Measurements from ENCODE around the gene GLP1R.

Gene GLP1R

DNA sequence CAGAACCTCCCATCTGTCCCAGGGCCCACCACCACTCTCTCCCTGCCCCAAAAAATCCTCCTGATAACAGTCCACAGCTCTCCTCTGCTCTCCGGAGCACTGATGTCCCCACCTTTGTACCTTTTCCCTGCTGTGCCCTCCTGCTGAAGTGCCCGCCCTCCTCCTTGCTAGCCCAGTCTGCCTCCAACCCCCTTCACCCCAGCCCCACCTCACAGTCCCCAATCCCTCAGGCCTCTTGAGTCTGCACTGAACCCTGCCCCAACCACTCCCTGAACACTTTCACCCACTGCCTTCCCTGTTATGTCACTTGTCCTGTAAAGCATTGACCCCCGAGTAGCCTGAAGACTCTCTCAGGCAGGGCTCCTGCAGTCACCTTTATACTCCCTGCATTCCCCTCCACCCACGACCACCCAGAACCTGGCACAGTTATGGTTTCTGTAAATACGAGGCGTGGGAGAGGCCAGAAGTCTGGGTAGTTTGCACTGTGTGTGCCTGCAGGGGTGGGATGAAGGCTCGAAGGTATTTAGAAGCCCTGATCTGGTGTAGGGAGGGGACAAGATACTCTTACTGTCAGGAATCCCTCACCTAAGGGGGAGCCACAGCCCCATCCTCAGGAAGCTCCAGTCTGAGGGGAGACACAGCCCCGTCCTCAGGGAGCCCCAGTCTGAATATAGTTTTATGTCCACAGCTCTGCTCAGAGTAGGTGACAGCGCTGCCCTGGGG lies 5.4 kb downstream of the GLP1R start:
- Histone ChIP-seq H3F3A (ENCODE audit: insufficient read depth) (no peaks in the 10 kb centered on the region), H3K9me3 (ENCODE audit: insufficient read depth, low read length) (no peaks in the 10 kb centered on the region), H4K20me1 (ENCODE audit: low read depth, low read length) (no peaks in the 10 kb centered on the region), H2AFZ (ENCODE audit: low read depth, low read length, severe bottlenecking) (no peak overlapping the region), H3K9me2 (replicated peaks; ENCODE audit: insufficient read depth, low read length) (no peaks in the 10 kb centered on the region), H3K4me2 (ENCODE audit: low read depth, low read length, poor library complexity, severe bottlenecking) (no peak overlapping the region), H3K79me2 (ENCODE audit: insufficient read depth, low read length) (no peaks in the 10 kb centered on the region), H3K27me3 (ENCODE audit: low read length) (no peaks in the 10 kb centered on the region), H3K36me3 (ENCODE audit: low read length) (no peaks in the 10 kb centered on the region), H3K4me3 (ENCODE audit: insufficient read depth, low read length, poor library complexity, severe bottlenecking) (no peak overlapping the region), H3K27ac (ENCODE audit: low read depth, low read length) (no peak overlapping the region), H3K9ac (ENCODE audit: low read length) (no peak overlapping the region)
- TF ChIP-seq, protein P1, sequence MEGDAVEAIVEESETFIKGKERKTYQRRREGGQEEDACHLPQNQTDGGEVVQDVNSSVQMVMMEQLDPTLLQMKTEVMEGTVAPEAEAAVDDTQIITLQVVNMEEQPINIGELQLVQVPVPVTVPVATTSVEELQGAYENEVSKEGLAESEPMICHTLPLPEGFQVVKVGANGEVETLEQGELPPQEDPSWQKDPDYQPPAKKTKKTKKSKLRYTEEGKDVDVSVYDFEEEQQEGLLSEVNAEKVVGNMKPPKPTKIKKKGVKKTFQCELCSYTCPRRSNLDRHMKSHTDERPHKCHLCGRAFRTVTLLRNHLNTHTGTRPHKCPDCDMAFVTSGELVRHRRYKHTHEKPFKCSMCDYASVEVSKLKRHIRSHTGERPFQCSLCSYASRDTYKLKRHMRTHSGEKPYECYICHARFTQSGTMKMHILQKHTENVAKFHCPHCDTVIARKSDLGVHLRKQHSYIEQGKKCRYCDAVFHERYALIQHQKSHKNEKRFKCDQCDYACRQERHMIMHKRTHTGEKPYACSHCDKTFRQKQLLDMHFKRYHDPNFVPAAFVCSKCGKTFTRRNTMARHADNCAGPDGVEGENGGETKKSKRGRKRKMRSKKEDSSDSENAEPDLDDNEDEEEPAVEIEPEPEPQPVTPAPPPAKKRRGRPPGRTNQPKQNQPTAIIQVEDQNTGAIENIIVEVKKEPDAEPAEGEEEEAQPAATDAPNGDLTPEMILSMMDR (IDR thresholded peaks at IDR 0.05; ENCODE audit: insufficient read depth, low read length, poor library complexity, severe bottlenecking) = no peak
- TF ChIP-seq EZH2phosphoT487 (conservative IDR thresholded peaks at IDR 0.05; ENCODE audit: low read length) = no peak

DNA sequence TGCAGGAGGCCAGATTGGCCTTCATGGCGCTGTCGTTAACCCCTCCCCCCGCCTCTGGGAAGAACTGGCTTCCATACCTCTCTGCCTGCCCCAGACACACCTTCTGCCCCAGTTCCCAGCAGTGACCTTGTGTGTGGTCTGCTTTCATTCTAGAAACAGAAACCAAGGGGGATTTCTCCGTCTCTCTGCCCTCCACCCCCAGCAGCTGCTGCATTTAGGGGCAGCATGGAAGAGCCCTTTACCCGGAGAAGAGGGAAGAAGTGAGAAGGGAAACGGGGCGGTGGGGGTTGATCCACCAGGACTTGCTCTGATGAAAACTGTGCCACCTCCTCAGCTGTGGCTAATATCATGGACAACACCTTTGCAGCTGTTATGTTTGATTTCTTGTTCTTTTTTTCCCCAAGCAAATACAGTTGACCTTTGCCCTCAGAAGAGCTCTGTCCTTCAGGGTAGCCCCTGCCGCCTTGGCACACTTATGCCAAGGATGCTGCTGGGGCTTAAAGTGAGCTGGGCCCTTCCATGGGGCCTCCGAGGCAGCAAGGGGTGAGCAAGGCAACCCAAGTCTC lies 6.1 kb downstream of the GLP1R start:
- no peaks in the 10 kb centered on the region for H3K36me3 ChIP-seq (ENCODE audit: low read length)
- TF ChIP-seq EZH2phosphoT487 (conservative IDR thresholded peaks at IDR 0.05; ENCODE audit: low read length) = no peak
- TF ChIP-seq, protein P1 (IDR thresholded peaks at IDR 0.05; ENCODE audit: insufficient read depth, low read length, poor library complexity, severe bottlenecking) = no peak
- H3K27me3 ChIP-seq (ENCODE audit: low read length) = no peaks in the 10 kb centered on the region

DNA sequence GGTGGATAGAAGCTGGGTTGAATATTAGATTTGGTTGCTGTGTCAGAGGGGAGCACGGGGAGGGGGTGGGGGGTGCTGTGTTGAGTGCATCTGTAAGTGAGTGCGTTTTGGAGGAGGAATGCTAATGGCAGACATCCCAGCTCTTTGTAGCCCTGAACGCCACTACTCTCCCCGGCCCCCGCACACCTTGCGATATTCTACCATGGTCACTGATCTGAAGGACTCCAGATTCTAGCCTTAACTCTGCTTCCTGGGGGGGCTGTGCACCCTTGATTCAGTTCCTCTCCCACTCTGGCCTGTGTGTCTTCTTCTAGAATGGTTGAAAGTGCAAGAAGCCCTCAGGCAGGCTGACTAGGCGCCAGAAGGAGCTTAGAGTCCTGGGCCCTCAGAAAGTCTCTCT lies 7.1 kb downstream of the GLP1R start:
- Histone ChIP-seq H3K4me3 (ENCODE audit: insufficient read depth, low read length, poor library complexity, severe bottlenecking) (no peak overlapping the region), H4K20me1 (ENCODE audit: low read depth, low read length) (no peaks in the 10 kb centered on the region), H3K9me2 (replicated peaks; ENCODE audit: insufficient read depth, low read length) (no peaks in the 10 kb centered on the region), H3K9ac (ENCODE audit: low read length) (no peak overlapping the region), H3K79me2 (ENCODE audit: insufficient read depth, low read length) (no peaks in the 10 kb centered on the region), H2AFZ (ENCODE audit: low read depth, low read length, severe bottlenecking) (no peak overlapping the region), H3F3A (ENCODE audit: insufficient read depth) (no peaks in the 10 kb centered on the region), H3K9me3 (ENCODE audit: insufficient read depth, low read length) (no peaks in the 10 kb centered on the region), H3K27me3 (ENCODE audit: low read length) (no peaks in the 10 kb centered on the region), H3K27ac (ENCODE audit: low read depth, low read length) (no peak overlapping the region), H3K36me3 (ENCODE audit: low read length) (no peaks in the 10 kb centered on the region), H3K4me2 (ENCODE audit: low read depth, low read length, poor library complexity, severe bottlenecking) (no peak overlapping the region)
- TF ChIP-seq EZH2phosphoT487 (conservative IDR thresholded peaks at IDR 0.05; ENCODE audit: low read length) = no peak
- TF ChIP-seq, protein P1 (IDR thresholded peaks at IDR 0.05; ENCODE audit: insufficient read depth, low read length, poor library complexity, severe bottlenecking) = no peak

More for the DNA sequence above, 6.1 kb downstream of the GLP1R start:
- H4K20me1 ChIP-seq (ENCODE audit: low read depth, low read length) = no peaks in the 10 kb centered on the region
- no peaks in the 10 kb centered on the region for H3K9me3 ChIP-seq (ENCODE audit: insufficient read depth, low read length)
- no peak overlapping the region for H3K27ac ChIP-seq (ENCODE audit: low read depth, low read length)
- H2AFZ ChIP-seq (ENCODE audit: low read depth, low read length, severe bottlenecking) = no peak overlapping the region
- no peaks in the 10 kb centered on the region for H3F3A ChIP-seq (ENCODE audit: insufficient read depth)
- no peaks in the 10 kb centered on the region for H3K79me2 ChIP-seq (ENCODE audit: insufficient read depth, low read length)
- H3K9me2 ChIP-seq (replicated peaks; ENCODE audit: insufficient read depth, low read length) = no peaks in the 10 kb centered on the region
- H3K4me3 ChIP-seq (ENCODE audit: insufficient read depth, low read length, poor library complexity, severe bottlenecking) = no peak overlapping the region
- H3K9ac ChIP-seq (ENCODE audit: low read length) = no peak overlapping the region
- H3K4me2 ChIP-seq (ENCODE audit: low read depth, low read length, poor library complexity, severe bottlenecking) = no peak overlapping the region
